Parathyroid adenoma (tissue), 2 donors: ENCODE data around the gene C6orf15.
A peak's percentile ranks its signal among the peaks of the same experiment; 100 is the strongest.

Experiments
- H2AFZ ChIP-seq: fragments of 300-600 bp; sonication (generic); one replicate; pipeline ENCODE4 v1.7.0; 2017; ENCODE audit warnings: antibody characterized with exemption, mild to moderate bottlenecking
- H3K27ac ChIP-seq: fragments of 300-600 bp; sonication (generic); one replicate; pipeline ENCODE4 v1.7.0; 2017
- H3K27me3 ChIP-seq: fragments of 300-600 bp; sonication (generic); one replicate; pipeline ENCODE4 v1.7.0; 2017; ENCODE audit warnings: low read length; ENCODE audit not compliant: control insufficient read depth, insufficient read depth
- H3K36me3 ChIP-seq: fragments of 300-600 bp; sonication (generic); one replicate; pipeline ENCODE4 v1.7.0; 2017; ENCODE audit warnings: low read length; ENCODE audit not compliant: control insufficient read depth, insufficient read depth
- H3K4me1 ChIP-seq: fragments of 300-600 bp; sonication (generic); one replicate; pipeline ENCODE4 v1.7.0; 2017; ENCODE audit warnings: control low read depth
- H3K4me2 ChIP-seq: fragments of 300-600 bp; sonication (generic); one replicate; pipeline ENCODE4 v1.7.0; 2017; ENCODE audit warnings: low read length
- H3K4me3 ChIP-seq: fragments of 300-600 bp; sonication (generic); one replicate; pipeline ENCODE4 v1.7.0; 2017; ENCODE audit warnings: low read depth, low read length
- H3K79me2 ChIP-seq: fragments of 300-600 bp; sonication (generic); one replicate; pipeline ENCODE4 v1.7.0; 2017; ENCODE audit warnings: control low read depth
- H3K9ac ChIP-seq: fragments of 300-600 bp; sonication (generic); one replicate; pipeline ENCODE4 v1.7.0; 2017; ENCODE audit warnings: mild to moderate bottlenecking
- H3K9me3 ChIP-seq: fragments of 300-600 bp; sonication (generic); one replicate; pipeline ENCODE4 v1.7.0; 2017; ENCODE audit warnings: low read length; ENCODE audit not compliant: control insufficient read depth
- CTCF ChIP-seq: fragments of 300-600 bp; sonication (generic); IDR thresholded peaks from one replicate; pipeline ENCODE4 v1.7.0; 2017; ENCODE audit warnings: antibody characterized with exemption, mild to moderate bottlenecking
- donor health status: primary hyperparathyroidism.

Gene C6orf15

DNA sequence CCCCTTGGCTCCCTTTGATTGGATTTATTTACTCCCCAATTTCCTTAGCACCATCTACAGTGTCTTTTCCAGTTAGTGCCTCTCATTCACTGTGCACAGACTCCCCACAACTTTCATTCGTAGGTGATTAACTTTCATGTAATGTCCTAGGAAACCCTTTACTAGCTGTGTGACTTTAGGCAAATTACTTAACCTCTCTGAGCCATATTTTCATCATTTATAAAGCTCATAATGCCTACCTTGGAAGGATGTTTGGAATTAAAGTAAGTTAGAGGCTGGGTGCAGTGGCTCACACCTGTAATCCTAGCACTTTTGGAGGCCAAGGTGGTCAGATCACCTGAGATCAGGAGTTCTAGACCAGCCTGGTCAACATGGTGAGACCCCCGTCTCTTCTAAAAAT is 20.1 kb downstream of the C6orf15 start:
- no peak overlapping the region for H3K4me2 ChIP-seq

GRCh38 chr6:31091680-31092079 is 20.7 kb downstream of the C6orf15 start:
- Histone ChIP-seq H3K9me3 (no peaks in the 10 kb centered on the region), H3K27me3 (no peaks in the 10 kb centered on the region), H3K4me2 (no peak overlapping the region), H3K27ac (no peak overlapping the region), H3K9ac (no peak overlapping the region), H3K36me3 (no peaks in the 10 kb centered on the region), H3K4me3 (no peak overlapping the region), H3K79me2 (no peaks in the 10 kb centered on the region), H2AFZ (no peak overlapping the region), H3K4me1 (peaks cover 21% of the 10 kb centered on the region)
- TF ChIP-seq CTCF: no peak

More for the DNA sequence above, 20.1 kb downstream of the C6orf15 start:
- Histone ChIP-seq H3K27me3 (no peaks in the 10 kb centered on the region), H3K9me3 (no peaks in the 10 kb centered on the region), H3K4me3 (no peak overlapping the region), H2AFZ (no peak overlapping the region), H3K36me3 (no peaks in the 10 kb centered on the region), H3K27ac (no peak overlapping the region), H3K79me2 (no peaks in the 10 kb centered on the region), H3K9ac (no peak overlapping the region), H3K4me1 (peaks cover 19% of the 10 kb centered on the region)
- no peak for TF ChIP-seq CTCF

DNA sequence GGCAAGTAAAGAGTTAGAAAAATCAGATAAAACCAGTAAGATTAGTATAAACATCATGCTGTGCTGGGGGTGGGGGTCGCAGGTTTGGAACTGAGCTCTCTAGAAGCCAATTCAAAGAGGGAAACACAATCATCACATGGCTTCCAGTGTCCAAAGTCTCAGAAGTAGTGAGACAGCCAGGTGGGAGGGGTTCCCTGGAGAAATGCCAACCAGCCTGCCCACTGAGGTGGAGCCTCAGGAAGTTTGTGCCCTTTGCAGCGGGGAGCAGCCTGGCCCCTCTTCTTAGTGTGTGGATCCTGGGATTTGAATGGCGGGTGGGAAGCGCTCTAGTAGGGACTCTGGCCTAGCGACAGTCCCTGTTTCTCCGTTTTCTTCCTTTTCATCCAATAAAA is 21.4 kb downstream of the C6orf15 start:
- no peak for TF ChIP-seq CTCF
- H3K4me2 ChIP-seq: no peak overlapping the region
- no peaks in the 10 kb centered on the region for H3K79me2 ChIP-seq
- no peaks in the 10 kb centered on the region for H3K9me3 ChIP-seq
- H3K4me1 ChIP-seq: peaks cover 18% of the 10 kb centered on the region
- no peak overlapping the region for H3K4me3 ChIP-seq
- H2AFZ ChIP-seq: no peak overlapping the region
- H3K36me3 ChIP-seq: no peaks in the 10 kb centered on the region
- no peak overlapping the region for H3K9ac ChIP-seq
- no peaks in the 10 kb centered on the region for H3K27me3 ChIP-seq
- H3K27ac ChIP-seq: no peak overlapping the region

GRCh38 chr6:31090275-31090972 is 22.0 kb downstream of the C6orf15 start:
- Histone ChIP-seq H2AFZ (no peak overlapping the region), H3K4me3 (no peak overlapping the region), H3K36me3 (no peaks in the 10 kb centered on the region), H3K9ac (no peak overlapping the region), H3K27ac (no peak overlapping the region), H3K27me3 (no peaks in the 10 kb centered on the region), H3K9me3 (no peaks in the 10 kb centered on the region), H3K4me1 (peaks cover 17% of the 10 kb centered on the region), H3K79me2 (no peaks in the 10 kb centered on the region), H3K4me2 (no peak overlapping the region)
- no peak for TF ChIP-seq CTCF

- H3K27ac ChIP-seq: peak overlapping the region; percentile 37
Observed at GRCh38 chr6:31087494-31088089, 24.8 kb downstream of the C6orf15 start.

More at GRCh38 chr6:31087494-31088089, 24.8 kb downstream of the C6orf15 start:
- H2AFZ ChIP-seq: peak overlapping the region; percentile 67
- H3K4me2 ChIP-seq: peak overlapping the region; percentile 60
- no peaks in the 10 kb centered on the region for H3K79me2 ChIP-seq
- H3K9ac ChIP-seq: peak overlapping the region; percentile 41
- H3K4me3 ChIP-seq: peak overlapping the region; percentile 19
- H3K36me3 ChIP-seq: no peaks in the 10 kb centered on the region
- no peaks in the 10 kb centered on the region for H3K27me3 ChIP-seq
- no peaks in the 10 kb centered on the region for H3K9me3 ChIP-seq
- TF ChIP-seq CTCF: peak; percentile 88
- peaks cover 12% of the 10 kb centered on the region for H3K4me1 ChIP-seq
